Endothelial cell (in vitro differentiated cells): Measurements from ENCODE around the gene MDFI. TPM values are rescaled to one million over a fixed set of nuclear protein-coding genes. Genes with fewer than 3 reads are reported as not detected.

Experiments
- DNase-seq: peaks from one replicate; pipeline ENCODE4 v3.0.0; 2021; ENCODE audit warnings: low spot score
- H3K27ac Mint-ChIP-seq: one replicate; pipeline ENCODE4 v1.8.0; 2021; ENCODE audit warnings: mixed read lengths, inconsistent platforms; ENCODE audit not compliant: unreplicated experiment
- H3K27me3 Mint-ChIP-seq: one replicate; pipeline ENCODE4 v1.8.0; 2021; ENCODE audit warnings: mild to moderate bottlenecking, moderate library complexity, mixed read lengths, inconsistent platforms; ENCODE audit not compliant: unreplicated experiment
- H3K36me3 Mint-ChIP-seq: one replicate; pipeline ENCODE4 v1.8.0; 2021; ENCODE audit warnings: mild to moderate bottlenecking, low read depth, mixed read lengths, inconsistent platforms; ENCODE audit not compliant: unreplicated experiment
- H3K4me1 Mint-ChIP-seq: one replicate; pipeline ENCODE4 v1.8.0; 2021; ENCODE audit warnings: mild to moderate bottlenecking, mixed read lengths, inconsistent platforms; ENCODE audit not compliant: unreplicated experiment
- H3K4me3 Mint-ChIP-seq: one replicate; pipeline ENCODE4 v1.8.0; 2021; ENCODE audit warnings: mild to moderate bottlenecking, mixed read lengths, inconsistent platforms; ENCODE audit not compliant: unreplicated experiment
- H3K9me3 Mint-ChIP-seq: one replicate; pipeline ENCODE4 v1.8.0; 2021; ENCODE audit warnings: mixed read lengths, inconsistent platforms; ENCODE audit not compliant: unreplicated experiment
- CTCF ChIP-seq: fragments of 200-600 bp; sonication (generic); IDR thresholded peaks from one replicate; pipeline ENCODE4 v1.5.0; 2021; ENCODE audit warnings: antibody characterized with exemption; ENCODE audit not compliant: unreplicated experiment
- total RNA-seq: library from RNA; stranded (reverse); fragmentation: NEBNext Ultra II Directional; extraction: Animal tissue kit (Norgen Biotek cat#: 25700); gene quantifications from one replicate; pipeline ENCODE4 v1.2.1, GENCODE V29; 2021; ENCODE audit not compliant: unreplicated experiment

The MDFI gene
- total RNA-seq, 1 donor from 2014 or later: 285 TPM

- H3K27me3 Mint-ChIP-seq: peaks cover 4% of the 10 kb centered on the region
These were observed 12.8 kb upstream of the MDFI start for GRCh38 chr6:41625442-41625841.

GRCh38 chr6:41626022-41626421 lies 12.2 kb upstream of the MDFI start:
- peaks cover 47% of the 10 kb centered on the region for H3K4me1 Mint-ChIP-seq
- no peak overlapping the region for H3K4me3 Mint-ChIP-seq
- H3K9me3 Mint-ChIP-seq: no peaks in the 10 kb centered on the region
- no peak for DNase-seq
- no peak for TF ChIP-seq CTCF
- peaks cover 4% of the 10 kb centered on the region for H3K27me3 Mint-ChIP-seq
- H3K36me3 Mint-ChIP-seq: peaks cover 5% of the 10 kb centered on the region
- H3K27ac Mint-ChIP-seq: peak overlapping the region; percentile 93

More at GRCh38 chr6:41625442-41625841, 12.8 kb upstream of the MDFI start:
- Mint-ChIP-seq H3K9me3 (no peaks in the 10 kb centered on the region), H3K4me3 (peak overlapping the region; percentile 12), H3K4me1 (peaks cover 43% of the 10 kb centered on the region), H3K27ac (peak overlapping the region; percentile 93), H3K36me3 (peaks cover 5% of the 10 kb centered on the region)
- no peak for TF ChIP-seq CTCF
- DNase-seq: no peak

GRCh38 chr6:41626917-41627316 lies 11.4 kb upstream of the MDFI start:
- H3K27me3 Mint-ChIP-seq: peaks cover 4% of the 10 kb centered on the region
- H3K4me3 Mint-ChIP-seq: no peak overlapping the region
- DNase-seq: no peak
- peaks cover 5% of the 10 kb centered on the region for H3K36me3 Mint-ChIP-seq
- H3K9me3 Mint-ChIP-seq: no peaks in the 10 kb centered on the region
- peak overlapping the region; percentile 44 for H3K27ac Mint-ChIP-seq
- H3K4me1 Mint-ChIP-seq: peaks cover 47% of the 10 kb centered on the region
- no peak for TF ChIP-seq CTCF

DNA sequence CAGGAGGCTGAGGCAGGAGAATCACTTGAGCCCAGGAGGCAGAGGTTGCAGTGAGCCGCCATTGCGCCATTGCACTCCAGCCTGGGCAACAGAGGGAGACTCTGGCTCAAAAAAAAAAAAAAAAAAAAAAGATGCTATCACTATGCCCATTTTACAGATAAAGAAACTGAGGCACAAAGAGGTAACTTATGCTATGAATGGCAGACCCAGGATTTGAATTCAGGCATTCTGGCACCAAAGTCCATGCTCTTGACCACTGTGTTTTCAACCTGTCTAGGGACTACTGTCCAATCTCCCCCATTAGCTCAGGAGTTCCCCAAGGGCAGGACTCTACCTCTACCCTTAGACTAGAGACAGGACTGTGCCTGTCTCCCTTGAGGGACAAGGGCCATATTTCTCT lies 9.1 kb upstream of the MDFI start:
- no peak overlapping the region for H3K4me3 Mint-ChIP-seq
- peaks cover 37% of the 10 kb centered on the region for H3K4me1 Mint-ChIP-seq
- no peak overlapping the region for H3K27ac Mint-ChIP-seq
- DNase-seq: no peak
- H3K9me3 Mint-ChIP-seq: no peaks in the 10 kb centered on the region
- no peak for TF ChIP-seq CTCF
- H3K36me3 Mint-ChIP-seq: peaks cover 5% of the 10 kb centered on the region
- peaks cover 7% of the 10 kb centered on the region for H3K27me3 Mint-ChIP-seq

- Mint-ChIP-seq H3K27ac (no peak overlapping the region), H3K4me1 (peaks cover 42% of the 10 kb centered on the region), H3K9me3 (no peaks in the 10 kb centered on the region), H3K27me3 (peaks cover 7% of the 10 kb centered on the region), H3K36me3 (peaks cover 2% of the 10 kb centered on the region), H3K4me3 (no peak overlapping the region)
- DNase-seq: no peak
- no peak for TF ChIP-seq CTCF
These were observed 8.2 kb upstream of the MDFI start for GRCh38 chr6:41630069-41630468.
